GM18909 (cell line): ENCODE results near the gene COX6A1.
A peak's percentile ranks its signal among the peaks of the same experiment; 100 is the strongest.

Experiments used
- ATAC-seq: cut with Tn5 transposase; IDR thresholded peaks from one replicate; pipeline ENCODE4 v1.9.1; 2021; ENCODE audit warnings: mild to moderate bottlenecking; ENCODE audit not compliant: unreplicated experiment, poor library complexity

Gene COX6A1

DNA sequence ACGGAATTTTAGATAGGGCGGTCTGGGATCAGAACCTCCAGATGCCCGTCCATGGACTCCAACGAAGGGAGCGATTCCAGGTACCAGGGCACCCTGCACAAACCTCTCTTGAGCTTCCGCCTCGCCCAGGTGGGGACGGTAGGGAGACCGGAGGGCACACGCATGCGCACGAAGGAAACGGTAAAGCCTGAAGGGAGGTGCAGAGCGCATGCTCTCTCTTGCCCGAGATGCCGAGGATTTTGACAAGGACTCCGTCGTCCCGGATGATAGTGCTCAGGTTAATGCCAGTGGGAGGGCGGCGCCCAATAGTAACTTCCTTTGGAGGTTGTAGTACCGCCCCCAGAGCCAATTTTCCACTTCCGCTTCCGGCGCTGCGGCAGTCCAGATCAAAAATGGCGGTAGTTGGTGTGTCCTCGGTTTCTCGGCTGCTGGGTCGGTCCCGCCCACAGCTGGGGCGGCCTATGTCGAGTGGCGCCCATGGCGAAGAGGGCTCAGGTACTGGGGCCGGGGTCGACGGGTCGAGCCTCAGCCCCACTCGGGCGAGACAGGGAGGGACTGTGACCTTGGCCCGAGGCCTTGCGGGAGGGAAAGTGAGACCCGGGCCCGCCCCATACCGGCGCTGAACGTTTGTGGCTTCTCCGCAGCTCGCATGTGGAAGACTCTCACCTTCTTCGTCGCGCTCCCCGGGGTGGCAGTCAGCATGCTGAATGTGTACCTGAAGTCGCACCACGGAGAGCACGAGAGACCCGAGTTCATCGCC is at the start of gene COX6A1:
COX6A1 (plus strand) TSS at position 379 of the 760 bp plus-strand sequence; CDS start at position 393, 14 bp downstream.
- peak; percentile 98 for ATAC-seq

DNA sequence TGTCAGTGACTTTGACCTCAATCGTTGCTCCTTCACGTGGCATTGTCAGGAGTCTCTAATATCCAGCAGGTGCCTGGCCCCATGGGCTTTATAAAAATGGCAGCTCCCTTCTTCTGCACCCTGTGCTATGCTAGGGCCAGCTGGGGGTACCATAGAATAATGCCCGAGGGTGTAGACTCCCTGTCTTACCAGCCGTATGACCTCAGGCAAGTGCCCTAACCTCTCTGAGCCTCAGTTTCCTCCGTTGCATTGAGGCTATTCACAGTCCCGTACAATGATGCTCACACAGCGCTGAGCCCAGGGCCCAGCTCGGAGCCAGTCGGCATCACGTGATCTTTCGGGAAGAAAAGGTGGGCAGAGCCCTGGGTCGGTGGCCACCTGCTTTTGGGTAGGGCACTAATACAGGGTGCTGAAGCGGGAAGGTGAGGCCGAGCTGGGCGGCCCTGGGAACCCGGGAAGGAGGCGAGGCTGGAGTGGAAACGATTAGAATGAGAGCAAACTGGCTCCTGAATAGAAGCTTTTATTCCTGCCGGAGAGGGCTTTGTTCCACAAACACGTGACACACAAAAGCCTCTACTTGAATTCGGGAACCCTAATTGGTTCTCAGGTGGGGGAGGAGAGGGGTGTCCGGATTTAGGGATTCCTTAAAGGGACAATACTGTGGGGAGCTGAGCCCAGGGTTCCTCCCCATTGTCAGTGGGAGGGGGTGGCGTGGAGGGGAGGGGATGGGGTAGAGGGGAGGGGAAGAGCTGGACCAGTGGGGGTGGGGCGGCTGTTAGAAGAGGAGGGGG is 49.0 kb upstream of the COX6A1 start:
- ATAC-seq = no peak

- ATAC-seq = no peak
Observed at GRCh38 chr12:120390540-120391120, 47.3 kb upstream of the COX6A1 start.

GRCh38 chr12:120394483-120395367 is 43.2 kb upstream of the COX6A1 start:
- no peak for ATAC-seq

GRCh38 chr12:120397824-120398540 is 39.9 kb upstream of the COX6A1 start:
- no peak for ATAC-seq

DNA sequence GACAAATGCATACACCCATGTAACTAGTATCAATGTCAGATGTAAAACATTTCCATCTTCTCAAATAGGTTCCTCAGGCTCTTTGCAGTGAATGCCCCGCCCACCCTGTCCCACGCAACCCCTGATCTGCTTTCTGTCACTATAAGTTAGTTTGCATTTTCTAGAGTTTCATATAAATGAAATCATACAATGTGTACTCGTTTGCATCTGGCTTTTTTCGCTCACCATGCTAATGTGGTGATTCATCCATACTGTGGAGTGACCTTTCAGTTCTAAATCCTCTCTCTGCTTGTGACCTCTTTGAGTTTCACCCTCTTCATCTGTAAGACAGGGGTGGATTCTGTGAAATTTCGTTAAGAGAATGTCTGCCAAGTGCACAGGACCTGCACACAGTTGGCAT is 38.4 kb upstream of the COX6A1 start:
- ATAC-seq = no peak

DNA sequence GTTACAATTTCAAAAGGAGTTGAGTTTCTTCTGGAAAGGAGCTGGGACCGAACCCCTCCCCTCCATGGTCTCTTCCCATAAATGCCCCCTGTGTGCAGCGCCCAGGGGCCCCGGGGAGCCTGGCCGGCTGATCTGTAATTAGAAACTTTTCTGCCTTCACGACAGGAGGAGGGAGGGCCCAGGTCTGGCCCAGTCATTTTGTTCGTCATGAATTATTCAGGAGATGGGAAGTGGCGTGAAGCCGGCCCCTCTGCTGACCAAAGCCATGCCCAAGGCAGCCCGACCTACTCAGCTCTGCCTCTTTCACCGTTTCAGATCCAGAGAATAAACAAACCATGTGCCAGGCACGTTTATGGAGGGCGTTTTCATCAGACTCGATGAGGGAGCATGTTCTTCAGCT is 35.7 kb upstream of the COX6A1 start:
- no peak for ATAC-seq

DNA sequence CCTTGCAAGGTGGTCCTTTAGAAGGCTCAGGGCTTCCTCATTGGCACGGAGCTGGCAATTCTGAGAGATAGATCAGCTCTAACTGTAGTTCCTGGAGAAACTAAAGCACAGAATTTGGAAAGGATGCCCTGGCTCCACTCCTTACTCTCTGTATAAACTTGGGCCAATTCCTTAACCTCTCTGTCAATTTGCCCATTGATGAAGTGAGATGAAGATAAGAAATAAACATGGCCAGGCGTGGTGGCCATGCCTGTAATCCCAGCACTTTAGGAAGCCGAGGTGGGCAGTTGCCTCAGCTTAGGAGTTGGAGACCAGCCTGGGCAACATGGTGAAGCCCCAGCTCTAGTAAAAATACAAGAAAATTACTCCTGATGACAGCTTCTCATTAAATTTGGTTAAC is 34.0 kb upstream of the COX6A1 start:
- no peak for ATAC-seq

DNA sequence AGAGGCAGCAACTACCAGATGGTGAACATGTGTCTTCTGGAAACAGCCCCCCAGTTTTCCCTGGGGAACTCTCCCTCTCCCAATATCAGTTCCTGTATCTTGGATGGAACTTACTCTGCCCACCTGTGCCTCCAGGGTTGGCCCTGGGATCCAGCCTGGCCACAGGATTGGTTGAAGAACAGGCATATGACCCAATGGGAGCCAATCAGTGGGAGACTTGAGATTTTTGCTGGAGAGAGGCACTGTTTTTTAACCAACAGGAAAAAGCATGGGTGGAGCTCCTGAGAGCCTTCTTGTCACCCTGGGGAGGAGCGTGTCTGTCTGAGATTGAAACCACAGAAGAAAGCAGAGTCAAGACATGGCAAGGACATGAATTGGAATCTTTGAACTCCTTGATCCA is 33.6 kb upstream of the COX6A1 start:
- ATAC-seq = no peak

- no peak for ATAC-seq
Observed at GRCh38 chr12:120406069-120406468, 31.8 kb upstream of the COX6A1 start.

DNA sequence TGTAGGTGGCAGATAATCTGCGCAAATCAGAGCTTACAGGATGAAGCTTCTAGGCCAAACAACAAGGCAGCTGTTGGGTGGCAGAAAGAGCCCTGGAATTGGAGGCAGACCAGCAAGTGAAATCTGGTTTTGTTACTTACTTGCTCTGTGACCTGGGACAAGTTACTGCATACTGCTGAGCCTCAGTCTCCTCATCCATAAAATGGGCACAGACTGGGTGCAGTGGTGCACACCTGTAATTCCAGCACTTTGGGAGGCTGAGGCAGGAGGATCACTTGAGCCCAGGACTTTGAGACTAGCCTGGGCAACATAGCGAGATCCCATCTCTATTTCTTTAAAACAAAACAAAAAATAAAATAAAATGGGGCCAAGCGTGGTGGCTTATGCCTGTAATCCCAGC is 31.4 kb upstream of the COX6A1 start:
- no peak for ATAC-seq

- ATAC-seq = no peak
Observed at GRCh38 chr12:120408771-120409170, 29.1 kb upstream of the COX6A1 start.

DNA sequence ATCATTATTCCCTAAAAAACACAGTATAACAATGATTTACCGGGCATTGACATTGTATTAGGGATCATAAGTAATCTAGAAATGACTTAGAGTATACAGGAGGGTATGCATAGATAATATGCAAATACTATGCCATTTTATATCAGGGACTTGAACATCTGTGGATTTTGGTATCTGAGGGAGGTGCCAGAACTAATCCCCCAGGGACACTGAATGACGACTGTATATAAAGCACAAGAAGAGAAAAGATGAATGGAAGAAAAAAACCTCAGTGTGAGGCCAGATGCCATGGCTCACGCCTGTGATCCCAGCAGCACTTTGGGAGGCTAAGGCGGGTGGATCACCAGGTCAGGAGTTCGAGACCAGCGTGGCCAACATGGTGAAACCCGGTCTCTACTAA is 25.5 kb upstream of the COX6A1 start:
- no peak for ATAC-seq

DNA sequence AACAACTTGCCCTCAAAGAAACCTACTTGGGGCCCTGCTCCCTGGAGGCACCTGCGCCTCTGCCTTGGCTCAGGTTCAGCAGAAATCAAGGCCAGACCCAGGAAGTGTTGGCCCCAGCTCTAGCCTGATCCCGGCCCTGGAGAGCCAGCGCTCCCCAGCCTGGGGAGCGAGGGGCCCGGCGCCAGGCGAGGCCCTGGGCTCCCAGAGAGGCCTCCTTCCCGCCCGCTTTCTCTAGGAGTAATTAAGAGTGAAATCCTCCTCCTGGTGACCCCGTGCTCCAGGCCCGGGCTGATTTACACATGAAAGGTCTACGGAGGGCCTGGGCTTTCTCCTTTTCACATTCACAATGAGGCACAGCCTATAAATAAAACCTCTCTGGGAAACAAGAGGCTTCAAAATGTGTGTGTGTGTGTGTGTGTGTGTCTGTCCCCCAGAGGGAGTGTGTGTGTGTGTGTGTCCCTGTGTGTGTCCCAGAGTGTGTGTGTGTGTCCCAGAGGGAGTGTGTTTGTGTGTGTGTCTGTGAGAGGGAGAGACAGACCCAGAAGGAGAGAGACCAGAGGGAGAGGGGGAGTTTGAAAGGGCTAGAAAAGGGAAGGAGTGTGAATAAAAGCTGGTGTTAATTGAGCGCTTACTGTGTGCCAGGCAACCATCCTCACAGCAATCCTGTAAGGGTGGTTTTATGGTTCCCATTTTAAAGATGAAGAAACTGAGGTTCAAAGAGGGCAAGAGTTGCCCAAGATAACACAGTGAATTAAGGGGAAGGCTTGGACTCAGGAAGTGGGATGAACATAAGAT is 23.8 kb upstream of the COX6A1 start:
- ATAC-seq = no peak

DNA sequence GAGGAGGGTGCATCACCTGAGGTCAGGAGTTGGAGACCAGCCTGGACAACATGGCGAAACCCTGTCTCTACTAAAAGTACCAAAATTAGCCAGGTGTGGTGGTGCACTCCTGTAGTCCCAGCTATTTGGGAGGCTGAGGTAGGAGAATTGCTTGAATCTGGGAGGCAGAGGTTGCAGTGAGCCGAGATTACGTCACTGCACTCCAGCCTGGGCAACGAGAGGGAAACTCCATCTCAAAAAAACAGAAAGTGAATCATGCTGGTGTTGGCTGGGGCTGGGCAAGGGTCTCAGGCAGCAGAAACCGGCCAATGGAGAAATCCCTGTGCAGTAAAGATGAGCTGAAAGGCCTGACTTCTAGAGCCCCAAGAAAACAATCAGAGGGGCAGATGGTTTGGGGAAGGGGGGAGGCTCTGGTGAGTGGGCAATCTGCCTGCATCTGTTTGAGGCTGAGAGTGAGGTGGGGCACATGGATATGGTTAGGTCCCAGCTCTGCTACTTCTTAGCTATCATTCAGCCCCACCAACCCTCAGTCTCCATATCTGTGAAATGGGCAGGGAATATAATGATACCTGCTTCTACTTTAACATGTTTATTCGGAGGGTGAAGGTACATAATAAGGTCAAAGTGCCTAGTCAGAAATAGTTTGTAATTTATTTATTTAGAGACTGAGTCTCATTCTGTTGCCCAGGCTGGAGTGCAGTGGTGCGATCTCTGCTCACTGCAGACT is 21.3 kb upstream of the COX6A1 start:
- ATAC-seq = no peak

DNA sequence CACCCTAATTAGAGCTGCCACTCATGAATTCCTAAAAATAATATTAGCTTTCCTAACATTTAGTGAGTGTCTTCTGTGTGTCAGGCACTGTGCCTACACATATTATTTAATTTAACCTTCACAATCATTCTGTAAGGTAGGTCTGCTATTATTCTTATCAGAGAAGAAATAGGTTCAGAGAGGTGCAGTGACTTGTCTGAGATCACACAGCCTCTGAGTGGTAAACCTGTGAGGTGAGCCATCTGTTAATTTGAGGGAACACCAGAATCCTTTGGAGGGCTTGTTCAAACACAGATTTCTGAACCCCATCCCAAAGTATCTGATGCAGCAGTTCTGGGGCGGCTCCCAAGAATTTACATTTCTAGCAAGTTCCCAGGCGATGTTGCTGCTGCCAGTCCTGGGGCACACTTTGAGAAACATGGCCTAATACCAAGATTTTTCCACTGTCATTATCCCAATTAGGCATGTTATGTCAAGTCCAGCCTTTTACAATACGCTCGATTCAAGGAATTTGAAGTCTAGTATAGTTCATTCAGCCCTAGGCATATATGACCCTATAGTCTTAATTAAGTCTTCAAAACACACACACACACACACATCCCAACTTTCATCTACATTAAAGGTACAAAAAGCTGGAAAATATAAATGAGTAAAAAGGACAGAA is 19.9 kb upstream of the COX6A1 start:
- no peak for ATAC-seq

GRCh38 chr12:120421701-120422100 is 16.2 kb upstream of the COX6A1 start:
- no peak for ATAC-seq
